IPS-NIHi7 (cell line): ENCODE measurements around the gene TBC1D1.
A peak's percentile ranks its signal among the peaks of the same experiment; 100 is the strongest.
"Not testable (repeated sequence)": the region's sequence is repeated elsewhere in the genome, so short reads cannot be mapped to it uniquely, and the experiment has no call there.

Source experiments
- DNase-seq: peaks from one replicate; pipeline ENCODE4 v3.0.0; 2012; ENCODE audit warnings: mixed read lengths; ENCODE audit errors: extremely low spot score

TBC1D1 gene

GRCh38 chr4:37889849-37890800 is 759 bp upstream of the TBC1D1 start:
- peak; percentile 32 for DNase-seq

GRCh38 chr4:37891260-37892159 is 626 bp downstream of the TBC1D1 start:
- DNase-seq: peak; percentile 40

GRCh38 chr4:37892641-37893040 is 1.8 kb downstream of the TBC1D1 start:
- no peak for DNase-seq

- no peak for DNase-seq
Observed at GRCh38 chr4:37893164-37893563, 2.3 kb downstream of the TBC1D1 start.

- no peak for DNase-seq
Observed at GRCh38 chr4:37895271-37895670, 4.4 kb downstream of the TBC1D1 start.

- DNase-seq: no peak
Observed at GRCh38 chr4:37896206-37896860, 5.4 kb downstream of the TBC1D1 start.

- DNase-seq: no peak
Observed at GRCh38 chr4:37902212-37902611, 11.3 kb downstream of the TBC1D1 start.

- no peak for DNase-seq
Observed at GRCh38 chr4:37902738-37903693, 12.1 kb downstream of the TBC1D1 start.

- no peak for DNase-seq
Observed at GRCh38 chr4:37903901-37904300, 13.0 kb downstream of the TBC1D1 start.

- no peak for DNase-seq
Observed at GRCh38 chr4:37904824-37905223, 13.9 kb downstream of the TBC1D1 start.

- DNase-seq: no peak
Observed at GRCh38 chr4:37905533-37906169, 14.8 kb downstream of the TBC1D1 start.

- DNase-seq: no peak
Observed at GRCh38 chr4:37908488-37909331, 17.8 kb downstream of the TBC1D1 start.

GRCh38 chr4:37909332-37910090 is 18.6 kb downstream of the TBC1D1 start:
- DNase-seq: no peak

- no peak for DNase-seq
Observed at GRCh38 chr4:37910091-37910486, 19.2 kb downstream of the TBC1D1 start.

GRCh38 chr4:37914539-37914938 is 23.7 kb downstream of the TBC1D1 start:
- DNase-seq: no peak

GRCh38 chr4:37917388-37917787 is 26.5 kb downstream of the TBC1D1 start:
- no peak for DNase-seq

GRCh38 chr4:37918653-37919052 is 27.8 kb downstream of the TBC1D1 start:
- DNase-seq: no peak

GRCh38 chr4:37922328-37922727 is 31.4 kb downstream of the TBC1D1 start:
- no peak for DNase-seq

GRCh38 chr4:37923089-37923488 is 32.2 kb downstream of the TBC1D1 start:
- DNase-seq: not testable (repeated sequence)
